Measurements from ENCODE around the gene PIH1D1. TPM values are rescaled to one million over a fixed set of nuclear protein-coding genes. Genes with fewer than 3 reads are reported as not detected.

The PIH1D1 gene
- total and polyA plus RNA-seq, 10 of the 15 experiments (the other 5 are each of a cell fraction or from before 2014, with no cell fraction given) = 16.1 to 153 (median 106) TPM

GRCh38 chr19:49492573-49493405, 41.2 kb upstream of the PIH1D1 start (continued):
- TF ChIP-seq CUX1 (IDR thresholded peaks at IDR 0.05; ENCODE audit: insufficient replicate concordance, low read depth, low read length) (no peak), DPF2 (IDR thresholded peaks at IDR 0.05) (no peak), HDGF (IDR thresholded peaks at IDR 0.05) (no peak), SRF (IDR thresholded peaks at IDR 0.05; ENCODE audit: low read depth in 2 of 2, low read length in 2 of 2) (no peak), TCF3 (IDR thresholded peaks at IDR 0.05; ENCODE audit: borderline replicate concordance, insufficient read depth, low read depth, low read length) (0 out of 2 replicates have a peak, but pooled peaks have one; percentile 1), SPI1 (IDR thresholded peaks at IDR 0.05; ENCODE audit: borderline replicate concordance, insufficient read depth, low read depth, low read length) (no peak), FOXK2 (IDR thresholded peaks at IDR 0.05) (no peak), PAX5 (IDR thresholded peaks at IDR 0.05; ENCODE audit: borderline replicate concordance, low read depth, low read length) (0 out of 2 replicates have a peak, but pooled peaks have one; percentile 6), RCOR1 (conservative IDR thresholded peaks at IDR 0.05; ENCODE audit: low read depth, low read length) (no peak)
- TF ChIP-seq, protein P1, sequence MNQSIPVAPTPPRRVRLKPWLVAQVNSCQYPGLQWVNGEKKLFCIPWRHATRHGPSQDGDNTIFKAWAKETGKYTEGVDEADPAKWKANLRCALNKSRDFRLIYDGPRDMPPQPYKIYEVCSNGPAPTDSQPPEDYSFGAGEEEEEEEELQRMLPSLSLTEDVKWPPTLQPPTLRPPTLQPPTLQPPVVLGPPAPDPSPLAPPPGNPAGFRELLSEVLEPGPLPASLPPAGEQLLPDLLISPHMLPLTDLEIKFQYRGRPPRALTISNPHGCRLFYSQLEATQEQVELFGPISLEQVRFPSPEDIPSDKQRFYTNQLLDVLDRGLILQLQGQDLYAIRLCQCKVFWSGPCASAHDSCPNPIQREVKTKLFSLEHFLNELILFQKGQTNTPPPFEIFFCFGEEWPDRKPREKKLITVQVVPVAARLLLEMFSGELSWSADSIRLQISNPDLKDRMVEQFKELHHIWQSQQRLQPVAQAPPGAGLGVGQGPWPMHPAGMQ (IDR thresholded peaks at IDR 0.05; ENCODE audit: borderline replicate concordance) = no peak
- TF ChIP-seq, protein P2, sequence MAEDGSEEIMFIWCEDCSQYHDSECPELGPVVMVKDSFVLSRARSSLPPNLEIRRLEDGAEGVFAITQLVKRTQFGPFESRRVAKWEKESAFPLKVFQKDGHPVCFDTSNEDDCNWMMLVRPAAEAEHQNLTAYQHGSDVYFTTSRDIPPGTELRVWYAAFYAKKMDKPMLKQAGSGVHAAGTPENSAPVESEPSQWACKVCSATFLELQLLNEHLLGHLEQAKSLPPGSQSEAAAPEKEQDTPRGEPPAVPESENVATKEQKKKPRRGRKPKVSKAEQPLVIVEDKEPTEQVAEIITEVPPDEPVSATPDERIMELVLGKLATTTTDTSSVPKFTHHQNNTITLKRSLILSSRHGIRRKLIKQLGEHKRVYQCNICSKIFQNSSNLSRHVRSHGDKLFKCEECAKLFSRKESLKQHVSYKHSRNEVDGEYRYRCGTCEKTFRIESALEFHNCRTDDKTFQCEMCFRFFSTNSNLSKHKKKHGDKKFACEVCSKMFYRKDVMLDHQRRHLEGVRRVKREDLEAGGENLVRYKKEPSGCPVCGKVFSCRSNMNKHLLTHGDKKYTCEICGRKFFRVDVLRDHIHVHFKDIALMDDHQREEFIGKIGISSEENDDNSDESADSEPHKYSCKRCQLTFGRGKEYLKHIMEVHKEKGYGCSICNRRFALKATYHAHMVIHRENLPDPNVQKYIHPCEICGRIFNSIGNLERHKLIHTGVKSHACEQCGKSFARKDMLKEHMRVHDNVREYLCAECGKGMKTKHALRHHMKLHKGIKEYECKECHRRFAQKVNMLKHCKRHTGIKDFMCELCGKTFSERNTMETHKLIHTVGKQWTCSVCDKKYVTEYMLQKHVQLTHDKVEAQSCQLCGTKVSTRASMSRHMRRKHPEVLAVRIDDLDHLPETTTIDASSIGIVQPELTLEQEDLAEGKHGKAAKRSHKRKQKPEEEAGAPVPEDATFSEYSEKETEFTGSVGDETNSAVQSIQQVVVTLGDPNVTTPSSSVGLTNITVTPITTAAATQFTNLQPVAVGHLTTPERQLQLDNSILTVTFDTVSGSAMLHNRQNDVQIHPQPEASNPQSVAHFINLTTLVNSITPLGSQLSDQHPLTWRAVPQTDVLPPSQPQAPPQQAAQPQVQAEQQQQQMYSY (CRISPR knock-in tag; IDR thresholded peaks at IDR 0.05) = no peak
- TF ChIP-seq, protein P3, sequence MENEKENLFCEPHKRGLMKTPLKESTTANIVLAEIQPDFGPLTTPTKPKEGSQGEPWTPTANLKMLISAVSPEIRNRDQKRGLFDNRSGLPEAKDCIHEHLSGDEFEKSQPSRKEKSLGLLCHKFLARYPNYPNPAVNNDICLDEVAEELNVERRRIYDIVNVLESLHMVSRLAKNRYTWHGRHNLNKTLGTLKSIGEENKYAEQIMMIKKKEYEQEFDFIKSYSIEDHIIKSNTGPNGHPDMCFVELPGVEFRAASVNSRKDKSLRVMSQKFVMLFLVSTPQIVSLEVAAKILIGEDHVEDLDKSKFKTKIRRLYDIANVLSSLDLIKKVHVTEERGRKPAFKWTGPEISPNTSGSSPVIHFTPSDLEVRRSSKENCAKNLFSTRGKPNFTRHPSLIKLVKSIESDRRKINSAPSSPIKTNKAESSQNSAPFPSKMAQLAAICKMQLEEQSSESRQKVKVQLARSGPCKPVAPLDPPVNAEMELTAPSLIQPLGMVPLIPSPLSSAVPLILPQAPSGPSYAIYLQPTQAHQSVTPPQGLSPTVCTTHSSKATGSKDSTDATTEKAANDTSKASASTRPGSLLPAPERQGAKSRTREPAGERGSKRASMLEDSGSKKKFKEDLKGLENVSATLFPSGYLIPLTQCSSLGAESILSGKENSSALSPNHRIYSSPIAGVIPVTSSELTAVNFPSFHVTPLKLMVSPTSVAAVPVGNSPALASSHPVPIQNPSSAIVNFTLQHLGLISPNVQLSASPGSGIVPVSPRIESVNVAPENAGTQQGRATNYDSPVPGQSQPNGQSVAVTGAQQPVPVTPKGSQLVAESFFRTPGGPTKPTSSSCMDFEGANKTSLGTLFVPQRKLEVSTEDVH (IDR thresholded peaks at IDR 0.05; ENCODE audit: low read depth, partially characterized antibody) = no peak
- TF ChIP-seq, protein P4, sequence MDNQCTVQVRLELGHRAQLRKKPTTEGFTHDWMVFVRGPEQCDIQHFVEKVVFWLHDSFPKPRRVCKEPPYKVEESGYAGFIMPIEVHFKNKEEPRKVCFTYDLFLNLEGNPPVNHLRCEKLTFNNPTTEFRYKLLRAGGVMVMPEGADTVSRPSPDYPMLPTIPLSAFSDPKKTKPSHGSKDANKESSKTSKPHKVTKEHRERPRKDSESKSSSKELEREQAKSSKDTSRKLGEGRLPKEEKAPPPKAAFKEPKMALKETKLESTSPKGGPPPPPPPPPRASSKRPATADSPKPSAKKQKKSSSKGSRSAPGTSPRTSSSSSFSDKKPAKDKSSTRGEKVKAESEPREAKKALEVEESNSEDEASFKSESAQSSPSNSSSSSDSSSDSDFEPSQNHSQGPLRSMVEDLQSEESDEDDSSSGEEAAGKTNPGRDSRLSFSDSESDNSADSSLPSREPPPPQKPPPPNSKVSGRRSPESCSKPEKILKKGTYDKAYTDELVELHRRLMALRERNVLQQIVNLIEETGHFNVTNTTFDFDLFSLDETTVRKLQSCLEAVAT (IDR thresholded peaks at IDR 0.05) = no peak
